ENCODE measurements around the gene CD164L2.
"Not testable (repeated sequence)": the region's sequence is repeated elsewhere in the genome, so short reads cannot be mapped to it uniquely, and the experiment has no call there.

CD164L2 gene

DNA sequence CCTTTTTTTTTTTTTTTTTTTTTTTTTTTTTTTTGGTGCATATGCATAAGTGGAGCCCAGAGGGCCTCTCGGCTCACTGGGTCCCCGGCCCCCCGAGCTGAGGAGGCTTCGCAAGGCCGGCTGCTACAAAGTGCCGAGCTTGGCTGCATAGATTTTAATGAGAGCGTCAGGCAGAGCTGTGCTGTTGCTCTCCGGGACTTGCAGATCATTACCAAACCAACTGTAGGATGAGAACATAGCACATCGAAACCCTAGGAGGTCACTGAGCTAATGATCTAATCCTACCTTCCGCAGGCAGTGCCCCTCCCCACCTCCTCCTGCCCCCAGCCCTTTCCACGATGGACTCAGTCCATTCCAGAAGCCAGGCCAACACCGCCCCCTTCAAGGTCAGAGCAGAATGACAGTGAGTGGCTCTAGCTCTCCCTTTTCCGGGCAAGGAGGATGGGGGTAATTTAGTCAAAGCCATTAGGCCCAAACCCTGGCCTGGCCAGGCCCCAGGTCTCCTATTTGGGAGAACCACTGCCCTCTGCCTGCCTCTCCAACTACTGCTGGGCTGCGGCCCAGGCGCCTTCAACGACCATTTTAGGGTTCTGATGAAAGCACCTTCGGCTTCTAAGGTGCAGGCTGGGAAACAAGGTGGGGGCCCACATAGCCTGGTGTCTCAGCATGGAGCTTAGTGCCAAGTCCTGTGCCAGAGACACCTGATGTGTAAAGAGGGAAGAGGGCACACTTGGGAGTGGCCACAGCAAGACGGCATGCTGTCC, 22.6 kb upstream of the CD164L2 start:
- not testable (repeated sequence) for H3K4ac ChIP-seq (ENCODE audit: low read depth in 1 of 2, low read length in 2 of 2)
- H4K8ac ChIP-seq (ENCODE audit: low read length): peak overlapping the region; percentile 63

DNA sequence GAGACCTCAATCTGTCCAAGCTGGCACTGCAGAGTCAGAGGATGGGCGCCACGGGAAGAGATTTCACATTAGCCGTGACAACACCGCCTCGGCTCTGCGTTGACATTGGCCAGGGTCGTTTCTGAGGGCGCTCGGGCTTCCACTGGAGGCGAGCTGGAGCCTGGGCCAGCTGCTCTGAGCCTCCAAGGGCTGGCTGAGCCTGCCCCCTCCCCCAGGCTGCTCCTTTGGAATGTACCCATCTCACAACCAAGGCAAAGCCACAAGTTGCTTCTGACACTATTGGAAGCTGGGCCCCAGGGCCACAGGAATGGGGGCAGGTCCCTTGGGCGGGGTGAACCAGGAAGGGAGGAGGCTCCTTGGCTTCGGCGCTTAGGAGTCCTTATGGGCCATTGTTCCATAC, 21.9 kb upstream of the CD164L2 start:
- H3K14ac ChIP-seq (ENCODE audit: low read length in 2 of 2): peak overlapping the region in 1 of 2 experiments; percentile 75
- peaks cover 11% of the 10 kb centered on the region for H3K79me1 ChIP-seq (replicated peaks; ENCODE audit: low read length, poor library complexity, severe bottlenecking)
- H2BK120ac ChIP-seq (ENCODE audit: low read depth, low read length): no peak overlapping the region
- H3K4me2 ChIP-seq (ENCODE audit: low read length, poor library complexity, severe bottlenecking): no peak overlapping the region
- no peak overlapping the region for H2AFZ ChIP-seq (ENCODE audit: low read depth, low read length)
- H3K23ac ChIP-seq (ENCODE audit: low read length in 2 of 2): peak overlapping the region in 1 of 2 experiments; percentile 61
- H3K18ac ChIP-seq (ENCODE audit: low read depth in 1 of 2, low read length in 2 of 2): peak overlapping the region; percentile 81 to 94
- DNase-seq: peak; percentile 91
- H2BK15ac ChIP-seq (ENCODE audit: low read depth, poor library complexity, severe bottlenecking): peak overlapping the region; percentile 62
- H3K27ac ChIP-seq (ENCODE audit: low read length, poor library complexity, severe bottlenecking): peak overlapping the region; percentile 94
- H2BK5ac ChIP-seq (ENCODE audit: low read depth, low read length, poor library complexity, severe bottlenecking): peak overlapping the region; percentile 71
- H3K4me3 ChIP-seq (ENCODE audit: insufficient read depth in 1 of 2, low read depth in 1 of 2, low read length in 2 of 2): no peak overlapping the region
- H3K4ac ChIP-seq (ENCODE audit: low read depth in 1 of 2, low read length in 2 of 2): peak overlapping the region; percentile 61 to 64
- peak overlapping the region; percentile 67 for H3K9ac ChIP-seq (ENCODE audit: low read length)
- peaks cover 40 to 45% of the 10 kb centered on the region in 2 experiments for H3K36me3 ChIP-seq (ENCODE audit: control insufficient read depth in 1 of 2, insufficient read depth in 2 of 2, low read depth in 1 of 2, low read length in 2 of 2)
- peak overlapping the region; percentile 20 to 79 for H2BK12ac ChIP-seq (ENCODE audit: low read length in 2 of 2)
- H3K27me3 ChIP-seq (ENCODE audit: control insufficient read depth in 1 of 2, insufficient read depth in 1 of 2, low read length in 2 of 2): no peaks in the 10 kb centered on the region
- peak overlapping the region; percentile 91 for H4K91ac ChIP-seq (ENCODE audit: low read length)
- H2AK5ac ChIP-seq (ENCODE audit: low read length, severe bottlenecking): peak overlapping the region; percentile 18
- no peaks in the 10 kb centered on the region for H3K9me3 ChIP-seq (ENCODE audit: control insufficient read depth, low read length)
- H3K4me1 ChIP-seq (ENCODE audit: control insufficient read depth, insufficient read depth, low read depth, low read length): peaks cover 41% of the 10 kb centered on the region
- peak overlapping the region; percentile 10 for H4K8ac ChIP-seq (ENCODE audit: low read length)
- WGBS: 54% methylated on average over 13 of the region's 13 CpGs

More for the DNA sequence above, 22.6 kb upstream of the CD164L2 start:
- 62% methylated on average over 14 of the region's 18 CpGs for WGBS
- peak overlapping the region; percentile 58 for H3K4me2 ChIP-seq (ENCODE audit: low read length, poor library complexity, severe bottlenecking)
- not testable (repeated sequence) for H2BK15ac ChIP-seq (ENCODE audit: low read depth, poor library complexity, severe bottlenecking); H3K14ac ChIP-seq (ENCODE audit: low read length in 2 of 2); H3K9me3 ChIP-seq (ENCODE audit: control insufficient read depth, low read length); H2AFZ ChIP-seq (ENCODE audit: low read depth, low read length); H3K4me3 ChIP-seq (ENCODE audit: insufficient read depth in 1 of 2, low read depth in 1 of 2, low read length in 2 of 2); H2BK5ac ChIP-seq (ENCODE audit: low read depth, low read length, poor library complexity, severe bottlenecking); H2BK12ac ChIP-seq (ENCODE audit: low read length in 2 of 2); H2BK120ac ChIP-seq (ENCODE audit: low read depth, low read length); H3K23ac ChIP-seq (ENCODE audit: low read length in 2 of 2); H3K27me3 ChIP-seq (ENCODE audit: control insufficient read depth in 1 of 2, insufficient read depth in 1 of 2, low read length in 2 of 2)
- peak overlapping the region; percentile 67 for H3K9ac ChIP-seq (ENCODE audit: low read length)
- peak overlapping the region; percentile 94 for H3K27ac ChIP-seq (ENCODE audit: low read length, poor library complexity, severe bottlenecking)
- peaks cover 13% of the 10 kb centered on the region for H3K79me1 ChIP-seq (replicated peaks; ENCODE audit: low read length, poor library complexity, severe bottlenecking)
- H2AK5ac ChIP-seq (ENCODE audit: low read length, severe bottlenecking): peak overlapping the region; percentile 57
- peaks cover 37% of the 10 kb centered on the region for H3K4me1 ChIP-seq (ENCODE audit: control insufficient read depth, insufficient read depth, low read depth, low read length)
- peak overlapping the region; percentile 48 to 78 for H3K18ac ChIP-seq (ENCODE audit: low read depth in 1 of 2, low read length in 2 of 2)
- H3K36me3 ChIP-seq (ENCODE audit: control insufficient read depth in 1 of 2, insufficient read depth in 2 of 2, low read depth in 1 of 2, low read length in 2 of 2): peaks cover 46 to 52% of the 10 kb centered on the region in 2 experiments
- H4K91ac ChIP-seq (ENCODE audit: low read length): peak overlapping the region; percentile 80
- DNase-seq: peak; percentile 23

DNA sequence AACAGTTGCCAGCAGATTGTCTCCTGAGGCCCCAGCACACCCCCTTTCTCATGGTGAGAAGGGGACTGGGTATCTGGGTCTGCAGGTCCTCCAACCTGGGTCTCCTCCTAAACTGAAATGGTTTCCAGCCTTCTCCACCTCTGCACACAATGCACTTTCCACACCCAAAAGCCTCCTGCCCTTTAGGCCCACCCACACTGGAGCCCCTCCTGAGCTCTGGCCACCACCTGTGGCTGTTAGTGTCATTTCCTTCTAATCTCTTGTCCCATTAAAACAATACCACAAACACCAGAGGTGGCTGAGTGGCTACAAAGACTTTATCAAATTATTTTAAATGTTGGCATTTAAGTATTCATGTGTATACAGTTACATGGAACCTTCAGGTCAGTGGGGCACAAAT, 20.8 kb upstream of the CD164L2 start:
- no peak overlapping the region for H3K4me2 ChIP-seq (ENCODE audit: low read length, poor library complexity, severe bottlenecking)

DNA sequence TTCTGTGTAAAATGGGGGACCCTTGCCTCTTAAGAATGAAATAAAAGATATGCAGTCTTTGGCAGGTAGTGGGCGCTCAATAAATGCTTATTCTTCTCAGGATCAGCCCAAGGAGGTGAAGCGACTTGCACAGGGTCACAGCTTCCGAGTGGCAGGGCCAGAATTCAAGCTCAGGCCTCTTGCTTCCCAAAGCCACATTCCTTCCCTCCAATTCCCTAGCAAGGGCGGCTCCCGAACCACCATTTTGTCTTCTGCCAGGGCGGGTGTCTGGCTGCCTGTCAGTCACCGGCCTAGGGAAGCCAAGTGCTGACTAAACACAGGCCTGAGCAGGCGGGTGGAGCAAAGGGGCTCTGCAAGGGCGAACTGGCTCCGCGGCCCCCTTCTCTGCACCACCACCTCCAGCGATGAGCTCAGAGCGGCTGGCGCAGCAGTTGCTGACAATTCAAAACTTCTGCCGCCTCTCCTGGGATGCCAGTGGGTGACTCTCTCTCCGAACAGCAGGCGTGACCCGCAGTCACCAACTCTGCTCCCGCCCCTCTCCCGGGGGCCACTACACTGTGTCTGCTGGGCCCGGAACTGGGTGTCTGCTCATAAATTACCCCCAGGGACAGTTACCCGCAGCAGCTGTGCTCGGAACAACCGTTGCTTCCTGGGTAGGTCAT, 20.1 kb upstream of the CD164L2 start:
- Histone ChIP-seq H3K14ac (ENCODE audit: low read length in 2 of 2) (no peak overlapping the region), H4K8ac (ENCODE audit: low read length) (no peak overlapping the region), H3K79me1 (replicated peaks; ENCODE audit: low read length, poor library complexity, severe bottlenecking) (peaks cover 9% of the 10 kb centered on the region), H3K9me3 (ENCODE audit: control insufficient read depth, low read length) (no peaks in the 10 kb centered on the region), H3K4me1 (ENCODE audit: control insufficient read depth, insufficient read depth, low read depth, low read length) (peaks cover 51% of the 10 kb centered on the region), H3K27me3 (ENCODE audit: control insufficient read depth in 1 of 2, insufficient read depth in 1 of 2, low read length in 2 of 2) (peaks cover 0 to 3% of the 10 kb centered on the region in 2 experiments), H2BK15ac (ENCODE audit: low read depth, poor library complexity, severe bottlenecking) (no peak overlapping the region), H3K4ac (ENCODE audit: low read depth in 1 of 2, low read length in 2 of 2) (peak overlapping the region in 1 of 2 experiments; percentile 60), H3K4me3 (ENCODE audit: insufficient read depth in 1 of 2, low read depth in 1 of 2, low read length in 2 of 2) (peak overlapping the region in 1 of 2 experiments; percentile 36), H2BK5ac (ENCODE audit: low read depth, low read length, poor library complexity, severe bottlenecking) (peak overlapping the region; percentile 63), H2AK5ac (ENCODE audit: low read length, severe bottlenecking) (peak overlapping the region; percentile 72), H3K36me3 (ENCODE audit: control insufficient read depth in 1 of 2, insufficient read depth in 2 of 2, low read depth in 1 of 2, low read length in 2 of 2) (peaks cover 26 to 29% of the 10 kb centered on the region in 2 experiments), H3K9ac (ENCODE audit: low read length) (peak overlapping the region; percentile 67), H3K27ac (ENCODE audit: low read length, poor library complexity, severe bottlenecking) (peak overlapping the region; percentile 69), H4K91ac (ENCODE audit: low read length) (peak overlapping the region; percentile 67), H2AFZ (ENCODE audit: low read depth, low read length) (no peak overlapping the region), H3K23ac (ENCODE audit: low read length in 2 of 2) (no peak overlapping the region), H3K4me2 (ENCODE audit: low read length, poor library complexity, severe bottlenecking) (no peak overlapping the region), H2BK120ac (ENCODE audit: low read depth, low read length) (no peak overlapping the region), H2BK12ac (ENCODE audit: low read length in 2 of 2) (peak overlapping the region in 1 of 2 experiments; percentile 67), H3K18ac (ENCODE audit: low read depth in 1 of 2, low read length in 2 of 2) (peak overlapping the region; percentile 2 to 61)
- 35% methylated on average over 24 of the region's 24 CpGs for WGBS
- peak; percentile 67 for DNase-seq

More for the DNA sequence above, 20.8 kb upstream of the CD164L2 start:
- H2BK5ac ChIP-seq (ENCODE audit: low read depth, low read length, poor library complexity, severe bottlenecking): no peak overlapping the region
- peak overlapping the region in 1 of 2 experiments; percentile 36 for H3K4me3 ChIP-seq (ENCODE audit: insufficient read depth in 1 of 2, low read depth in 1 of 2, low read length in 2 of 2)
- no peak for DNase-seq
- H2BK120ac ChIP-seq (ENCODE audit: low read depth, low read length): no peak overlapping the region
- peak overlapping the region in 1 of 2 experiments; percentile 31 for H3K14ac ChIP-seq (ENCODE audit: low read length in 2 of 2)
- H2AFZ ChIP-seq (ENCODE audit: low read depth, low read length): no peak overlapping the region
- H3K36me3 ChIP-seq (ENCODE audit: control insufficient read depth in 1 of 2, insufficient read depth in 2 of 2, low read depth in 1 of 2, low read length in 2 of 2): peaks cover 33 to 36% of the 10 kb centered on the region in 2 experiments
- no peak overlapping the region for H4K91ac ChIP-seq (ENCODE audit: low read length)
- H2BK15ac ChIP-seq (ENCODE audit: low read depth, poor library complexity, severe bottlenecking): no peak overlapping the region
- no peaks in the 10 kb centered on the region for H3K9me3 ChIP-seq (ENCODE audit: control insufficient read depth, low read length)
- H3K4ac ChIP-seq (ENCODE audit: low read depth in 1 of 2, low read length in 2 of 2): no peak overlapping the region
- H3K9ac ChIP-seq (ENCODE audit: low read length): peak overlapping the region; percentile 67
- peaks cover 51% of the 10 kb centered on the region for H3K4me1 ChIP-seq (ENCODE audit: control insufficient read depth, insufficient read depth, low read depth, low read length)
- H3K27me3 ChIP-seq (ENCODE audit: control insufficient read depth in 1 of 2, insufficient read depth in 1 of 2, low read length in 2 of 2): peaks cover 0 to 3% of the 10 kb centered on the region in 2 experiments
- H3K27ac ChIP-seq (ENCODE audit: low read length, poor library complexity, severe bottlenecking): peak overlapping the region; percentile 69
- peak overlapping the region in 1 of 2 experiments; percentile 61 for H3K18ac ChIP-seq (ENCODE audit: low read depth in 1 of 2, low read length in 2 of 2)
- H3K79me1 ChIP-seq (replicated peaks; ENCODE audit: low read length, poor library complexity, severe bottlenecking): peaks cover 11% of the 10 kb centered on the region
- H3K23ac ChIP-seq (ENCODE audit: low read length in 2 of 2): no peak overlapping the region
- peak overlapping the region; percentile 57 for H2AK5ac ChIP-seq (ENCODE audit: low read length, severe bottlenecking)
- H4K8ac ChIP-seq (ENCODE audit: low read length): no peak overlapping the region
- peak overlapping the region in 1 of 2 experiments; percentile 49 for H2BK12ac ChIP-seq (ENCODE audit: low read length in 2 of 2)

All from mesenchymal stem cell (in vitro differentiated cells and primary cell).